Glutamatergic neuron (in vitro differentiated cells): ENCODE data around the gene PIP5K1B. TPM values are rescaled to one million over a fixed set of nuclear protein-coding genes. Genes with fewer than 3 reads are reported as not detected.

ENCODE experiments used
- DNase-seq: peaks from one replicate; pipeline ENCODE4 v3.0.0; 2022
- H3K27ac Mint-ChIP-seq: one replicate; pipeline ENCODE4 v1.8.0; 2020; ENCODE audit warnings: mild to moderate bottlenecking, mixed read lengths, inconsistent platforms; ENCODE audit not compliant: unreplicated experiment
- H3K27me3 Mint-ChIP-seq: one replicate; pipeline ENCODE4 v1.8.0; 2020; ENCODE audit warnings: mild to moderate bottlenecking, moderate library complexity, mixed read lengths, inconsistent platforms; ENCODE audit not compliant: unreplicated experiment
- H3K36me3 Mint-ChIP-seq: one replicate; pipeline ENCODE4 v1.8.0; 2020; ENCODE audit warnings: mild to moderate bottlenecking, mixed read lengths, inconsistent platforms; ENCODE audit not compliant: unreplicated experiment
- H3K4me1 Mint-ChIP-seq: one replicate; pipeline ENCODE4 v1.8.0; 2020; ENCODE audit warnings: mild to moderate bottlenecking, low read depth, mixed read lengths, inconsistent platforms; ENCODE audit not compliant: unreplicated experiment
- H3K4me3 Mint-ChIP-seq: one replicate; pipeline ENCODE4 v1.8.0; 2020; ENCODE audit warnings: mild to moderate bottlenecking, mixed read lengths, inconsistent platforms; ENCODE audit not compliant: unreplicated experiment
- H3K9me3 Mint-ChIP-seq: one replicate; pipeline ENCODE4 v1.8.0; 2020; ENCODE audit warnings: mild to moderate bottlenecking, moderate library complexity, mixed read lengths, inconsistent platforms; ENCODE audit not compliant: unreplicated experiment
- total RNA-seq: library from RNA; stranded (reverse); fragmentation: NEBNext Ultra II Directional; extraction: Animal tissue kit (Norgen Biotek cat#: 25700); gene quantifications from one replicate; pipeline ENCODE4 v1.2.1, GENCODE V29; 2021; ENCODE audit not compliant: unreplicated experiment
- TF ChIP-seq, protein P1 (sequence below): fragments of 200-600 bp; sonication (generic); IDR thresholded peaks from one replicate; pipeline ENCODE4 v1.5.0; 2021; ENCODE audit not compliant: partially characterized antibody, unreplicated experiment

PIP5K1B gene
- total RNA-seq, 1 donor from 2014 or later, result 0.27 TPM

DNA sequence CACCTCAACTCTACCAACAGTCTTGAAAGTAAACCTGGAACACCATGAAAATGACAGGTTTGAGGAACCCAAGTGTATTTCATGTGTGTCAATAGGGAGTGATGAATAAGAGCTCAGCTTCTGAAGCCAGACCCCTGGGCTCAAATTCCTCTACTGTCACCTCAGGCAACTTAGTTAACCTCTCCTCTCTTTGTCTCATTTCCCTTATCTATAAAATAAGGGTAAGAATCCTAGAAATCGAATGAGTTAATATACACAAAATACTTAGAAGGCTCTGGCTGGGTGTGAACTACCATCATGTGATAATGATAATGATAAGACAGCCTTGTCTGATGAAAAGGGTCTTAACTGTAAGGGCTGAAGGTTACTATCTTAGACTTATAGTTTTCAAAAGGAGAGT is 66.3 kb downstream of the PIP5K1B start:
- TF ChIP-seq, protein P1, sequence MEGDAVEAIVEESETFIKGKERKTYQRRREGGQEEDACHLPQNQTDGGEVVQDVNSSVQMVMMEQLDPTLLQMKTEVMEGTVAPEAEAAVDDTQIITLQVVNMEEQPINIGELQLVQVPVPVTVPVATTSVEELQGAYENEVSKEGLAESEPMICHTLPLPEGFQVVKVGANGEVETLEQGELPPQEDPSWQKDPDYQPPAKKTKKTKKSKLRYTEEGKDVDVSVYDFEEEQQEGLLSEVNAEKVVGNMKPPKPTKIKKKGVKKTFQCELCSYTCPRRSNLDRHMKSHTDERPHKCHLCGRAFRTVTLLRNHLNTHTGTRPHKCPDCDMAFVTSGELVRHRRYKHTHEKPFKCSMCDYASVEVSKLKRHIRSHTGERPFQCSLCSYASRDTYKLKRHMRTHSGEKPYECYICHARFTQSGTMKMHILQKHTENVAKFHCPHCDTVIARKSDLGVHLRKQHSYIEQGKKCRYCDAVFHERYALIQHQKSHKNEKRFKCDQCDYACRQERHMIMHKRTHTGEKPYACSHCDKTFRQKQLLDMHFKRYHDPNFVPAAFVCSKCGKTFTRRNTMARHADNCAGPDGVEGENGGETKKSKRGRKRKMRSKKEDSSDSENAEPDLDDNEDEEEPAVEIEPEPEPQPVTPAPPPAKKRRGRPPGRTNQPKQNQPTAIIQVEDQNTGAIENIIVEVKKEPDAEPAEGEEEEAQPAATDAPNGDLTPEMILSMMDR, result no peak
- Mint-ChIP-seq H3K9me3 (no peaks in the 10 kb centered on the region), H3K4me1 (no peaks in the 10 kb centered on the region), H3K36me3 (no peaks in the 10 kb centered on the region), H3K4me3 (no peak overlapping the region), H3K27ac (no peak overlapping the region), H3K27me3 (no peaks in the 10 kb centered on the region)
- no peak for DNase-seq

GRCh38 chr9:68775003-68775730 is 70.1 kb downstream of the PIP5K1B start:
- Mint-ChIP-seq H3K4me1 (no peaks in the 10 kb centered on the region), H3K36me3 (no peaks in the 10 kb centered on the region), H3K27me3 (no peaks in the 10 kb centered on the region), H3K9me3 (no peaks in the 10 kb centered on the region), H3K27ac (no peak overlapping the region), H3K4me3 (no peak overlapping the region)
- TF ChIP-seq, protein P1, result no peak
- DNase-seq, result no peak

GRCh38 chr9:68777070-68777763 is 72.2 kb downstream of the PIP5K1B start:
- H3K4me1 Mint-ChIP-seq, result peaks cover 4% of the 10 kb centered on the region
- no peaks in the 10 kb centered on the region for H3K27me3 Mint-ChIP-seq
- H3K27ac Mint-ChIP-seq, result no peak overlapping the region
- TF ChIP-seq, protein P1, result no peak
- H3K9me3 Mint-ChIP-seq, result no peaks in the 10 kb centered on the region
- no peak for DNase-seq
- no peak overlapping the region for H3K4me3 Mint-ChIP-seq
- no peaks in the 10 kb centered on the region for H3K36me3 Mint-ChIP-seq

DNA sequence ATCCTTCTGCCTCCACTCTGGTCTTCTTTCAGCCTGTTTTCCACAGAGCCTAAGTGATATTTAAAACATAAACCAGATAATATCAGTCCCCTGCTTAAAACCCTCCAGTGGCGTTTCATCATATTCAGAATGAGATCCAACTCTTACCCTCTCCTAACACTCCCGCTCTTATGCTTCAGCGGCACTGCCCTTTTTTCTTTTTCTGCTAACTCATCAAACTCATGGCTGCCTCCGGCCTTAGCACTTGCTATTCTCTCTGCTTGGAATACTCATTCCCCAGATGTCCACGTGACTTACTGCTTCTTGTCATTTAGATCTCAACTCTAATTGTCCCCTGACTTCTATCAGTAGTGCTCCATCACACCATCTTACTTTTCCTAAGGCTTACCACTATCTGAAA is 73.6 kb downstream of the PIP5K1B start:
- DNase-seq, result no peak

More for the DNA sequence above, 73.6 kb downstream of the PIP5K1B start:
- H3K27me3 Mint-ChIP-seq, result no peaks in the 10 kb centered on the region
- no peak overlapping the region for H3K27ac Mint-ChIP-seq
- no peak overlapping the region for H3K4me3 Mint-ChIP-seq
- no peaks in the 10 kb centered on the region for H3K36me3 Mint-ChIP-seq
- TF ChIP-seq, protein P1, result no peak
- peaks cover 4% of the 10 kb centered on the region for H3K4me1 Mint-ChIP-seq
- no peaks in the 10 kb centered on the region for H3K9me3 Mint-ChIP-seq
